Kidney capillary endothelial cell (primary cell): ENCODE measurements around the gene GJB1.
"Not testable (repeated sequence)": the region's sequence is repeated elsewhere in the genome, so short reads cannot be mapped to it uniquely, and the experiment has no call there.

Experiments used
- DNase-seq: peaks from one replicate; pipeline ENCODE4 v3.0.0-alpha.2; 2018; ENCODE audit warnings: low spot score

Gene GJB1

DNA sequence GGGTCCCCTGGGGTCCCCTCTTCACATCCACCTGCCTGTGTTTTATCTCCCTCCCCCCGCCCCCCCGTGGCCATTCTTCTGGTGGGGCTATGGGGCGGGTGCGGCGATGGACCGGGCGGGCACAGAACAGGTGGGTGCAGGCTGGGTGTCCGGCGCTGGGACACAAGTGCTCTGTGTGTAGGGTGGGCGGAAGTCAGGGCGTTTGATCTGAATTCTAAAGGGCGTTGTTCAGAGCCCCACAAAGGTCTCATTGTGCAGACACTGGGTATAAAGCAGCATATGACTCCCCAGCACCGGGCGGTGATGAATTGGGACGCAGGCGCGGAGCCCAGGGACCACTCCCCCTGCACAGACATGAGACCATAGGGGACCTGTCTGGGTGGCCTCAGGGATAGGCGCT lies at the start of gene GJB1:
Gene GJB1 (plus strand): TSS at position 296 of the 400 bp plus-strand sequence. CDS start 484 bp downstream, outside the sequence.
- DNase-seq, result no peak

DNA sequence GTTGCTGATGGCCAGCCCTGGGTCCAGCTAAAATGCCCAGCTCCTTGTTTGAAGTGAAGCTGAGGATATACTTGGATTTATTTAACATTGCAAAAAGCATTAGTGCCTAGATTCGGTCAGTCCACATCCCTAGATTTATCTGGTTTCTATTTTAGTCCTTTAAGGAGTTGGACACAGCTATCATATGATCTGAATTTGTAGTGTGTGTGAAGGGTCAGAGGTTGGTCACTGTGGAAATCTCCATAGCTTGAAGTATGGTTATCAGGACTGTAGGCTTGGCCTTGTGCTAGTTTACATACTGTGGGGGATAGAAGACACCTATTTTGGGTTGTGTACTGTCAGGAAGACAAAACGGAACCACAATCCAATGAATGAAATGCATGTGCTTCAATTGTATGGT lies 49.6 kb upstream of the GJB1 start:
- no peak for DNase-seq

DNA sequence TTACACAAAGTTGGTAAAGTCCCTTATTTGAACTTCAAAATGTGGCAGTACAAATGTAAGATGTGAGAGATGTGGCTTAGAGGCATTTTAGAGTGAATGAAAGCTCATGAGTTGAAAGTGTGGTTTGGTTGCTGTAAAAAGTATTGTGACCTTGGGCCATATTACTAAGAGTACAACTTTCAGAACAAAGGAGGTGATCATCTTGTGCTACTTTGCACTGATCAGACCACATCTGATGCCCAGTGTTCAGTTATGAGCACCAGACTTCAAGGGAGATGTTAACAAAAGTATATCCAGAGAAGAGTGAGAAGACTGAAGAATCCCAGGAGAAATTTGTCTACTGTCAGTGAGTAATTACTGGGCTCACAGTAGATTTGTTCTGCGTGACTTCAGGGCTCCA lies 48.2 kb upstream of the GJB1 start:
- DNase-seq, result no peak

DNA sequence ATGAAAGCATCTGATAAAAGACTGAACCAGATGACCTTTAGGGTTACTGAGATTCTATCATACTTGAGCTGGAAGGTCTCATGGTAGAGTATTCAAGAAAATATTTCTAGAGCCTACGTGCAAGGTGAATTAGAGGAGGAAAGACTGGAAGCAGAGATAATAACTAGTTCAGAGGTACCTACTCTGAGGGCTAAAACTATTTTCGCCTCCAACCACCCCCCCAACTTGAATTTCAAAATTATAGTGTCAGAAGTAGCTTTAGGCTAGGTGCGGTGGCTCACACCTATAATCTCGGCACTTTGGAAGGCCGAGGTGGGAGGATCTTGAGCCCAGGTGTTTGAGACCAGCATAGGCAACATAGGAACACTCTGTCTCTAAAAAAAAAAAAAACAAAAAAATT lies 47.5 kb upstream of the GJB1 start:
- DNase-seq, result no peak

DNA sequence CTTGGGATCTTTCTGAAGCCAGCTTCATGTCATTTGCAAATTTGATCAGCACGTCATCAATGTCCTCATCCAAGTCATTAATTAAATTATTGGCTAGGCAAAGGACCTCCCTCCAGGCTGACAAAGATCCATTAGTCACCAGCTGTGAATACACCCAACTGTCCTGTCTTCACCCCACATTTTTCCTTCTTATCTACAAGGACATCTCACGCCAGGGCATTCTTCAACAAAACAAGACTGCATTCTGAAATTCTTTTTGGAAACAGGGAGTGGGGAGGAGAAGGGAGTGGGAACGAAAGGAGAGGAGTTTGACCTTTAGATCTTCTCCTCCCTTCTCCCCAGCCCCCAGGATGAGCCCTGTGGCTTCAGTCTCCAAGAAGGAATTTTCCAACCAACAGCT lies 45.7 kb upstream of the GJB1 start:
- no peak for DNase-seq

DNA sequence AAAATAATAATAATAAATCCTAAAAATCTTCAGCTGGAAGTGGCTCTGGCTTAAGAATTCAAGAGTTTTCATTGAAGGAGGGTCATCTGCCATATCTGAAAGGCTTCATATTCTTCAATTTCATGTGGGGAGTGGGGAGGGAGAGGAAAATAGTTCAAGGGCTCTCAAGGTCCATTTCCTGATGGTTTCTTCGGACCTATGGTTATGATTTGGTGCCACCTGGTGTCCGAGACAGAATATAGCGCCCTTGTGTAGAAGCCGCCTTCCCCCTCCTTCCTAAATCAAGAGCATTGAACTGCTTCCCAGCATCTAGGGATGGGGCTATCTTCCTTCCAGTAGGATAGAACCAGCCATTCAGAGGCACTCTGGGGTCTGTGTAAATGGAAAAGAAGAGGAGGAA lies 44.1 kb upstream of the GJB1 start:
- peak; percentile 62 for DNase-seq

DNA sequence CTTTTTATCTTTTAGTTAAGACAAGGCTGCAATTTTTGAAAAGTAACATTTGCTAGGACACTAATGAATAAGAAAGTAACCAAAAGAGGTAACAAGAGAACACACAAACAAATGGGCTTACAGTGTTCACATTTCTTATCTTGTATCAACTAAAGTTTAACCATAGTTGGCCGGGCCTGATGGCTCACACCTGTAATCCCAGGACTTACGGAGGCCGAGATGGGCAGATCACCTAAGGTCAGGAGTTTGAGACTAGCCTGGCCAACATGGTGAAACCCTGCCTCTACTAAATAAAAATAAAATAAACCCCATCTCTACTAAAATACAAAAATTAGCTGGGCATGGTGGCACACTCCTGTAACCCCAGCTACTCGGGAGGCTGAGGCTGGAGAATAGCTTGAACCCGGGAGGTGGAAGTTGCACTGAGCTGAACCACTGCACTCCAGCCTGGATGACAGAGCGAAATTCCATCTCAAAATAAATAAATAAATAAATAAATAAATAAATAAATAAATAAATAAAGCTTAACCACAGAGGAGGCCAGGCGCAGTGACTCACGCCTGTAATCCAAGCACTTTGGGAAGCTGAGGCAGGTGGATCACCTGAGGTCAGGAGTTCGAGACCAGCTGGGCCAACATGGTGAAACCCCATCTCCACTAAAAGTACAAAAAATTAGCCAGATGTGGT lies 42.3 kb upstream of the GJB1 start:
- not testable (repeated sequence) for DNase-seq

DNA sequence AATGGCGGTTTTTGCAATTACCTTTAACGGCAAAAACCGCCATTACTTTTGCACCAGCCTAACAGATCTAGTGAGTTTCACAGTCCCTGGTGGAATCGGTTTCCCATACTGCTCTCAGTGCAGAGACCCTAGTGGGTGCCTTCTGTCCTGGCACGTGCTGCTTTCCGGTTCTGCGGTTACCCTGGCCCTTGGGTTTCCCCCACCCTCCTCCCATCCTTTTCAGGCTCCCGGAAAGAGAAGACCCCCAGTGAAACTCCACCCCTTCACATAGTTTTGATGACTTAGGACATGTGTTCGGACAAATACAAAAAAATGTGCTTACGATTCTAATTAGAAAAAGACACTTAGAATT lies 41.5 kb upstream of the GJB1 start:
- no peak for DNase-seq

DNA sequence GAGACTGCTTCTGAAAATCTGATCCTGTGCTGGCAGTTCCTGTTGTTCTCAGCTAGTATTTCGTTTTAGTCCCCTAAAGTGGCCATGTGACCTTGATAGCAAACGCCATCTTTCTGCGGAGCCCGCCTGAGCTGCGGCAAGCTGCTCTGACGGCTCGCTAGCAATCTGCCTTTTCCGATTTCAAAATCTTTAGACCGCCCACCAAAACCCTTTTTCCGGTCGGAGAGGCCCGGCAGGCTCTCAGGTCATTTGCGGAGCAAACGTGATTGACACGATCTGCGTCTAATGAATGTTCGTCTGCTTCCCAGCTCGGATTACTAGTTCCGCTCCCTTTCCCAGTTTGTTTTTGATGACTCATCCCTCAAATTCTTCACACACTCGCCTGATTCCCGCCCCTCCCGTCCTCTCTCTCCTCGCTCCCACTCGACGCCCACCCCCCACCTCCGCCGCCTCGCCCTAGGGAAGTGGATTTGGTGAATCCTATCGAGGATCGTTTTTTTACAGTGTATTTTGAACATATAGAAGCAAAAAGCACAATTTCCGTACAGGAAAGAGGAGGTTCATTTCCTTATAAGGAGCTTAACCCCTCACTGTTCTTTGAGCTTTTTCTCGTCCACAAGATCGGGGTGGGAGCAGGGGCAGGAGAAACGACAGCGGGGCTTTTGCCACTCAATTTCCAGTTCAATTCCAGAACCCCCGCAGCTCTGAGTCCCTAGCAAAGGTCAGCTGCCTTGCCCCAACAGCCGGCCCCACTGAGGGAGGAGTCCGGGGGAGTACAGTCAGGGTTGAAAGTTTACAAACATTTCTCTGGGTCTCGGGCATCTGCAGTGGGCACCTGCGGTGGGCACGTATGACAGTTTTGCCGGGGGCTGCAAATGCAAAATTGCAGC lies 40.9 kb upstream of the GJB1 start:
- peak; percentile 82 for DNase-seq

DNA sequence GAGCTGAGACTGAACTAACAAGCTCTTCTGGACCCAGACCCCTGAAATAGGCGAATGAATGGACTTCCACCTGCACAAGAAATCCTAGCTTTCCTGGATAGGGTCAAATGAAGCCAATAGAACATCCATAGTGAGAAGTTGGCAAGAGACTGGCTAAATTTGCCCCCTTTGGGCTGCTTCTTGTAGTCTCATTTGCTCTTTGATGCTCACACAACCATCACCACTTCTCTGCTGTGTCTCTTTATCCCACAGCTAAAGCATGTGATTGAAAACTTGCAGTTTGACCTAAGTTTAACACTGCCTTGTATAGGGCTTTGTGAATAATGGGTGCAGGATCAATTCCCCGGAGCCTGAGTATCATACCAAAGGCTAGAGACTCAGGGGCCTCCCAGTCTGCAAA lies 40.2 kb upstream of the GJB1 start:
- no peak for DNase-seq

DNA sequence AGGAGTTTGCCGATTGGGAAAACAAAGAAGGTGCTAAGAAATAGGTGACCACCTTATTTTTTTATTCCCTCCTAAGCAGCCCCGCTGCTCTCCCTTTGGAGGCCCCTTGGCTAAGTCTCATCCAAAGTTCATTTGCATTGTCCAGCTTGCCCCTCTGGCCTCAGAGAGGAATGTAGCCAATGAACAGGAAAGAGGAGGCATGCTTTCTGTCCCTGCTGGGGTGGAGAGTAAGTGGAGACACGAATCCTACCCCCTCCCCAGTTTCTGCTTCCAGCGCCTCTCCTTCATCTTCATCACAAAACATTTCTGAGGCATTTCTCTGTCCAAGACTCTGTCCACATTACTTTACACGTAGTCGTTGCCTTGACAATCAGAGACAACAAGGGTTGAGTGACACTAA lies 39.7 kb upstream of the GJB1 start:
- no peak for DNase-seq

DNA sequence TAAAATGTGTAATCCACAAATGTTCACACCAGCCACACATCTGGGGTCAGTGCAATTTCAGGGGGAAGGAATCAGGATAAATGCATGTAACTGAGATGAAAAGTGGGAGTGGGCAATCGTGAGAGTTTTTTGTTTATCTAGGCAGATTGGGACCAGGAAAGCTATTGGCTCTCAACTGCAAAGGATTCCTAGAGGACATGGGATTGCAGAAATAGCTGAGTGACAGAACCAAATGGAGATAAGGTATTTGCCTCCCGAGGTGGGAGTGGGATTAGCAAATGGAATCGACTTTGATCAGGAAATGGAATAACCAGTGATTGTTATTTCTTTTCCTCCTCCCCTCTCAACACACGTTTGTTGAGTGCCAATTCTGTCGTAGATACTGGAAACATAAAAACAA lies 38.9 kb upstream of the GJB1 start:
- DNase-seq, result no peak

DNA sequence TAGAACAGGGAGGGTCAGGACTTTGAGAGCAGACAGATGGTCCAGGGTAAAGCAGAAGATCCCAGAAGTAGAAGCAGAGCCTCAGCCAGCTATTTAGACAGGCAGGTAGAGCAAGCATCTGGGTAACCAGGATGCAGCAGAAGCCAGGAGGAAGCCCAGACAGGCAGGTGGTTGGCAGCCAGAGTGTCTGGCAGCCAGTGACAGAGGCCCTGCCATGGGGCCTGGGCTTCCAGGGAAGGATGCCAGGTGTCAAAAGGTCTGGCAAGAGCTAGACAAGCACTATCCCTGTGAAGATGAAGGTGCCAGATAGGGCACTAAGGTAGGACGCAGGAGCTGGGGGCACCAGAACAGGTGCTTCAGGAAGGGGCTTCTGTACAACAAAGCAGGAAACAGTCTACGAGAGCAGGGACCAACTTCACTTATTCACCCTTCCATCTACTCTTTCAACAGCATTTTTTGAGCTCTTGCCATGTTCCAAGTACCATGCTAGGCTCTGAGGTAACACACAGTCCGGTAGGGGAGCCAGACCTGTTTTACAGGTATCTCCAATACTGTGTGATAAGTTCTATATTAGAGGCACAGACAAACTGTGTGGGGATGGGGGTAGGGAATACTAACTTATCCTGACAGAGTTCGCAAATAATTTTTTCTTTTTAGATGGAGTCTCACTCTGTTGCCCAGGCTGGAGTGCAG lies 38.1 kb upstream of the GJB1 start:
- DNase-seq, result no peak

DNA sequence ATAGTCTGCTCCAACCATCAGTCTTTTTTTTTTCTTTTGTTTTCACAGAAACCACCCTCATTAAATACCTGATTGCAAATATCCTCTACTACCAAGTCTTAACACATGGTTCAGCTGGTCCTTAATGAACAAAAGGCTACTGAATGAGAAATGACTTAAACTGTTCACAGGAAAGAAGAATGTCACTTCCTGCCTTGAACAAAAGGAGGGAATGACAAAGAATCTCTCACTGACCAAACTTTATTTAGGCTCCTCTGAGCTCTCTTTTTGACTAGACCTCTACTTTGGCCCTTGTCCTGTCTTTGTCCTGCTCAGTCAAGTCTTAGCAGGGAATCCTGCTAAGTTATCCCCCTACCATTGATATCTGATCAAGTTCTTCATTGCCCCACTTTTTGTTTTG lies 31.8 kb upstream of the GJB1 start:
- peak; percentile 3 for DNase-seq

DNA sequence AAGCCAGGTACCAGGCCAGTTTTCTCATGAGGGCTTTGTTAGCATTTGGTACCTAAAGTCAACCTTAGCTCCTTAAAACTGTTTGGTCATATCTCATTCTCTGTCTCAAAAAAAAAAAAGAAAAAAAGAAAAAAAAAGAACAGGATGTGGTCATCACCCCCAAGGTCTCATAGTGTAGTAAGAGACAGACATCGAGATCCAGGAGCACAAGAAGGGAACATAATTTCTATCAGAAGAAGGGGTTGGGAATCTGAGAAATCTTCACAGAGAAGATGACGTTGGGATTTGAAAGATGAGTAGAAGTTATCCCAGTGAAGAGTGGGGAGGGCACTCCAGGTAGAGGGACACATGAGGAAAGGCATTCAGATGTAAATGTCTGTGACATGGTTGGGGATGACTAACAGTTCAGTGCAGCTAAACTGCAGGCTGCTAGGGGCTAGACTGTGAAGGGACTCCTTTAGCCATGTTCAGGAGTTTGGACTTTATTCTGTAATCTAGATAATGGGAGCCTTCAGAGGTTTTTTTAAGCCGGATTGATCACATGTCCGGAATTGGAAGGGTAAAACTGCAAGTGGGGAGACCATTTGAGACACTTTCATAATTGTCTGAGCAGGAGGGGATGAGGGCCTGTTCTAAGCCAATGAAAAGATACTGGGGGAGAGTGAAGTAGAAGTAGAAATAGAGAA lies 26.9 kb upstream of the GJB1 start:
- DNase-seq, result no peak

DNA sequence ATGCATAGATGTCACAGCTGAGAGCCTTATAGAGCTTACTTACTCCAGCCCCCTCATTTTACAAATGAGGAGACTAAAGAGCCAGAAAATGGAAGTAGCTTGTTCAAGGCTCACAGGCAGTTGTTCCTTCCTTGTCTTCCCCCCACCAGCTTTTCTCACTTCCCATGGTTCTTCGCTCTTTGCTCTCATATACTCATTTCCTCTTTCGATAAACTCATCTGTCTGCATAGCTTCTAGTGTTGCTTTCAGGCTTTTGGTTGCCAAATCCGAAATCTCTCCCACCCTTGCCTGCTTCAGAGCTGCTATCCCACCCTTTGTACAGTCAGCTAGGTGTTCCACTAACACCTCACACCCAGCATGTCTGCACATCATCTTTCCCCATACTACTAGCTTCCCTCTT lies 25.0 kb upstream of the GJB1 start:
- DNase-seq, result no peak

DNA sequence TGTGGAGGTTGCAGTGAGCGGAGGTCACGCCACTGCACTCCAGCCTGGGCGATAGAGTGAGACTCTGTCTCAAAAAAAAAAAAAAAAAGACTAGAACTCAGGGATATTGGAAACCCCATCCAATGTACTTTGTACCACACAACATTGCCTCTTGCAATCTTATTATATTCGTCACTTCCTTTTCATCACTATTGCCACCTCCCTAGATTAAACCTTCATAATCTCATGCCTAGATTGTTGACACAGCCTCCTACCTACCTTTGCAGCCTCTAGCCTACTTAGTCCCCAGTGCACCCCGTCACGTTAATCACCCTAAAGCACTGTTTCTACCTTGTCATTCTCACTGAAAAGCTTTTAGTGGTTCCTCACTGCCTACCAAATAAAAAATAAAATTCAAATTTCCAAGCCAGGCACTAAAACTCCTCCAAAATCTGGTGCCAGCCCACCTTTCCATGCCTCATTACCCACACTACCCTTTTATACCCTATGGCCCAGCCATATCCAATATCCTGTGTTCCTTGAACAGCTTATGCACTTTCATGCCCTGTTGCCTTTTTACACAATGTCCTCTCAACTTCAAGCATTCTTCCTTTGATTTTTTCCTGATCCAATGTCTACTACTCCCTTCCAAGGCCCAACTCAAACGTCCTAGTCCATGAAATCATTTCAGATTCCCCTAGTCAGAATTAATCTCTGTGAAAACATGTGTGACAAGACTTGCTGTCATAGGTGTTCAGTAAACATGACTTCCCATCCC lies 23.6 kb upstream of the GJB1 start:
- DNase-seq, result no peak

DNA sequence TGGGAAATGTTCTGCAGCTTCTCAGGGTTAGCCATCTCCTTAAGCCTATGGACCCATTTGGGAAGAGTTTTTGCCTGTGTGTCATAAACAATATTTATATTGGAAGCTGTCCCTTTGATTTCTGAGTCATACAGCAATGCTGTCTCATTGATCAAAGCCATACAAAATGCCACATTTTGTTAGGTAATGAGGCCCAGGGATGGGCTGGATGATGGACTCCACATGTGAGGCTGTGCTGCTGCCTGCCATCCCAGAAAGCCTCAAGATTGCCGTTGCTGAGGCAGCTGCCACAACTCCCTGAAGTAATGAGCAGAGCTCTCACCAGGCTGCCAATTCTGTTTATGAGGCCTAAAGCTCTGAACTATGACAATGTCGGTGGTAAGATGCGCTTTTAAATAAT lies 12.2 kb upstream of the GJB1 start:
- DNase-seq, result no peak

DNA sequence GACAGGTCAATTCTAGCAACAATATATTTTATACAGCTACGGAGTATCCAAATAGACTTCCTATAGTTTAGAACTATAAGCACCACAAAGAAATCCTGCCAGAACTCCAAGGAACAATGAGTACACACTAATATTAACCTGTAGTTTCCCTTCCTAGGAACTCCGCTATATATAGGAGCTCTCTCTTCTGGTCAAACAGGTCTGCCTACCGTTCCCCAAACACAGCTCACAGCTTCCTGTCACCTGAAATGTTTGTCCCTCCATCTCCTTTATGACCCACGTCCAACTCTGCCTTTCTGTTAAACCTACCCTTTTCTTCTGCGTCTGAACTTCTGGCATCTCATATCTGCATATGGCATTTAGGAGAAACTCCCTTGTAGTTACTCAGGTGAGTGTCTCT lies 10.5 kb upstream of the GJB1 start:
- no peak for DNase-seq

DNA sequence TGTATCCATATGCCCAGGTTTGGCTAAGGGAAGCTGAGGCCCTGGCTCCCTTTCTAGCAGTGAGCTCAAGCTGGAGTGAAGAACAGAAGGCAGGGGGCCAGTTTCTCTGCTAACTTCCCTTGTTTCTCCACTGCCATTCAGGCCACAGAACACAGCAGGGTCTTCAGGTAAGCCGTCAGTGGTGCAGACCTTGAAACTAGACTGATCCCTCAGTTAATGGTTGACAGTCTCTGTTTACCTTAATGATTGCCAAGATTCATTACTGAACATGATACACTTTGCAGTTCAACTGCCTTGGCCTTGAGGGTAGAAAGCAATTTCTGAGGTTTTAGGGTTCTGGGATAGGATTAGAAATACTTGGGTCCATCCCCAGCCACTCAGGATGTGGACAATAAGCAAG lies 8.9 kb upstream of the GJB1 start:
- DNase-seq, result no peak

DNA sequence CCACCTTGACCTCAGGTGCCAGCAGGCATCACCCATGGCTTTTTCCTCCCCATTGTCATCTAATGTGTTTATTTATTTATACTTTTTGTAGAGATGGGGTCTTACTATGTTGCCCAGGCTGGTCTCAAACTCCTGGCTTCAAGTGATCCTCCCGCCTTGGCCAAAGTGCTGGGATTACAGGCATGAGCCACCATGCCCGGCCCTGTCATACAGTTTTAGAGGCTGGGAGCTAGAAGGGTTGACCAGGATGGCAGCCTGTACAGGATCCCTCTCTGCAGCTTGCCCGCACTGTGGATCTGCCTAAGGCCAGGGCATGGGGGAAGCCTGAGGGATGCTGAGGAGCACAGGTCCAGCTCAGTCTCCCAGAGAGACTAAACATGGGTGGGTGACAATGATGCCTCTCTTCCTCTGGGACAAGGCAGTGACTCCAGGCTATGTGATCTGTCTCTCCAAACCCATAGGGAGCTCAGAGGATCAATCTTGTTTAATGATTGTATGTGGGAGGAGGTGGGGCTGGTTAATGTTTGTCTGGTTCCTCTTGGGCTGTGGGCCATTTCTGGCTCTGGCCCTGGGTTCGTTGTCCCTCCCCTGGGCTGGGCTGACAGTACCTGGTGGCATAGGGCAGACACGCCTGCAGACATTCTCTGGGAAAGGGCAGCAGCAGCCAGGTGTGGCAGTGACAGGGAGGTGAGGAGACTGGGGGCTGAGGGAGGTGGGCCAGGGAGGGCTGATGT lies 8.3 kb upstream of the GJB1 start:
- DNase-seq, result no peak
